PC-9 (cell line): ENCODE measurements around the gene NFE2L3. TPM values are rescaled to one million over a fixed set of nuclear protein-coding genes. Genes with fewer than 3 reads are reported as not detected.

ENCODE experiments used
- BruUV-seq: library from RNA; stranded (reverse); fragments of 400-500 nt; replicated peaks from 2 replicates; lab custom pipeline; 2021; lab: Mats Ljungman, UMichigan
- CTCF ChIA-PET: fragments of 300-600 bp; sonication (Branson Sonifier 250); formaldehyde crosslinking; loops from one replicate; lab custom pipeline; 2022; ENCODE audit warnings: antibody characterized with exemption; lab: Charles Lee
- POLR2A ChIA-PET: fragments of 300-600 bp; sonication (Branson Sonifier 250); formaldehyde crosslinking; loops from one replicate; lab custom pipeline; 2022; ENCODE audit warnings: antibody characterized with exemption; ENCODE audit not compliant: unreplicated experiment; lab: Charles Lee
- DNase-seq, 2 experiments: peaks; one replicate each; pipeline versions ENCODE4 v3.0.0 to v3.0.0-alpha.2; 2015 to 2022; ENCODE audit warnings: mixed read lengths in 1 of 2
- H2AFZ ChIP-seq: fragments of 200-600 bp; sonication (generic); 2 replicates; pipeline ENCODE4 v1.8.1; 2017; ENCODE audit warnings: antibody characterized with exemption
- H3F3A ChIP-seq: fragments of 200-600 bp; sonication (generic); 2 replicates; pipeline ENCODE4 v1.8.1; 2017; ENCODE audit warnings: antibody characterized with exemption, mild to moderate bottlenecking, low read depth; ENCODE audit not compliant: insufficient read depth
- H3K27ac ChIP-seq: fragments of 200-600 bp; sonication (generic); 2 replicates; pipeline ENCODE4 v1.6.1; 2016; ENCODE audit warnings: mixed run types
- H3K27me3 ChIP-seq: fragments of 200-600 bp; sonication (generic); 2 replicates; pipeline ENCODE4 v1.6.1; 2016; ENCODE audit warnings: low read depth, mixed run types; ENCODE audit not compliant: insufficient read depth
- H3K36me3 ChIP-seq: fragments of 200-600 bp; sonication (generic); 2 replicates; pipeline ENCODE4 v1.6.1; 2016; ENCODE audit warnings: low read depth, mixed run types
- H3K4me1 ChIP-seq: fragments of 200-600 bp; sonication (generic); replicated peaks from 2 replicates; pipeline ENCODE4 v1.6.1; 2016; ENCODE audit warnings: mixed run types; ENCODE audit not compliant: insufficient read depth
- H3K4me2 ChIP-seq: fragments of 200-600 bp; sonication (generic); 2 replicates; pipeline ENCODE4 v1.6.1; 2017; ENCODE audit warnings: mixed run types
- H3K4me3 ChIP-seq: fragments of 200-600 bp; sonication (generic); 2 replicates; pipeline ENCODE4 v1.6.1; 2016; ENCODE audit warnings: mixed run types
- H3K79me2 ChIP-seq: fragments of 200-600 bp; sonication (generic); 2 replicates; pipeline ENCODE4 v1.6.1; 2017; ENCODE audit warnings: low read depth, mixed run types
- H3K9me2 ChIP-seq: fragments of 200-600 bp; sonication (generic); 2 replicates; pipeline ENCODE4 v1.8.1; 2017; ENCODE audit warnings: mild to moderate bottlenecking; ENCODE audit not compliant: insufficient read depth
- H3K9me3 ChIP-seq: fragments of 200-600 bp; sonication (generic); 2 replicates; pipeline ENCODE4 v1.8.1; 2016; ENCODE audit warnings: low read depth; ENCODE audit not compliant: insufficient read depth
- H4K20me1 ChIP-seq: fragments of 200-600 bp; sonication (generic); 2 replicates; pipeline ENCODE4 v1.8.1; 2017; ENCODE audit not compliant: insufficient read depth
- EZH2 ChIP-seq: fragments of 200-600 bp; sonication (generic); IDR thresholded peaks from 2 replicates; pipeline ENCODE4 v1.8.0; 2017; ENCODE audit warnings: antibody characterized with exemption, low read depth
- intact Hi-C: fragments of 100-400 bp; cut with micrococcal nuclease; formaldehyde crosslinking; loops from one replicate; pipeline ENCODE4 v1.10.0; 2022; ENCODE audit not compliant: unreplicated experiment
- total RNA-seq: library from RNA; stranded (reverse); gene quantifications from 2 replicates; pipeline ENCODE4 v1.2.3, GENCODE V29; 2021
- TF ChIP-seq, protein P1 (sequence below): fragments of 200-600 bp; sonication (generic); conservative IDR thresholded peaks from 2 replicates; pipeline ENCODE4 v1.6.1; 2017; ENCODE audit warnings: mixed run types, antibody characterized with exemption, mild to moderate bottlenecking, moderate library complexity

The NFE2L3 gene
- total RNA-seq, 1 experiment from 2014 or later, result 49.1 TPM

GRCh38 chr7:26166684-26167266 is 14.8 kb downstream of the NFE2L3 start:
- Histone ChIP-seq H2AFZ (peak overlapping the region; percentile 20; the same call in 1 of the 2 replicates), H3F3A (peaks cover 53% of the 10 kb centered on the region), H3K79me2 (peaks cover 98% of the 10 kb centered on the region), H3K27ac (peak overlapping the region; percentile 86), H3K4me1 (peaks cover 63% of the 10 kb centered on the region), H3K4me3 (peak overlapping the region; percentile 33; the same call in 1 of the 2 replicates), H4K20me1 (no peaks in the 10 kb centered on the region; the same call in none of the 2 replicates), H3K36me3 (peaks cover 33% of the 10 kb centered on the region), H3K9me2 (no peaks in the 10 kb centered on the region), H3K27me3 (no peaks in the 10 kb centered on the region), H3K4me2 (peak overlapping the region; percentile 70), H3K9me3 (peaks cover 19% of the 10 kb centered on the region; the same call in 1 of the 2 replicates)
- BruUV-seq, result no TSS peak
- intact Hi-C loops, result loop anchor here (1.0 kb wide), 1 partner anchor 7 kb away; no protein-coding TSS in a partner anchor
- TF ChIP-seq EZH2, result no peak
- DNase-seq, result peak; percentile 58 to 94
- ChIA-PET CTCF (interaction anchor here (0.5 kb wide), 1 partner anchor 984 kb away, joined by 5 read pairs; no protein-coding TSS in a partner anchor), POLR2A (interaction anchor here (0.6 to 0.7 kb wide), 3 partner anchors 21 to 220 kb away, joined by 3 to 6 read pairs (median 5); no protein-coding TSS in a partner anchor)

DNA sequence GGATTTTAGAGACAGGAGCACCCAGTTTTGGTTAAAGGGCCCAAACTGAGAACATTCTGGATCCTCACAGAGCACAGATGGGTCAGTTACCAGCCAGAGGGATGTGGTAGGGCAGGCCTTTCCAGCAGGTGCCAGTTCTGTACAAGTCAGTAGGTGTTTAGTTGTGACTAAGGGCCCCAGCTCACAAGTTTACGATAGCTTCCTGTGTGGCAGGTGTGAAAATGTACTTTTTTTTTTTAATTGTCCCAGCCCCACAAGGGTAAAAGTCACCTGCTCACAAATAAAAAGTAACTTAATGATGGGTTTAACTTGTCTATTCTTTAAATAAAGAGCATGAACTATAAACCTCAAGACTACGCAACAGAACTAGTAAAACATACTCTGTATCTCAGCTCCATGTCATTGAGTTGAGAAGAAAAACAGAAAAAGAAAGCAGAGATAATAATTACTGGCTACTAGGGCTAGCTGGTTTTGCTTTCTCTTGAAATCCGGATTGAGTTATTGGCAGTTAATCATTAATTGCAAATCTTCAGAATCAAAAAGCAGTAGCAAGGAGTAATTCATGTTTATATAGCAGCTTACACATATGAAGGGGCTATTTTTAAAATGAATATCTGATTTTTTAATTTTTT is 15.4 kb downstream of the NFE2L3 start:
- TF ChIP-seq, protein P1, sequence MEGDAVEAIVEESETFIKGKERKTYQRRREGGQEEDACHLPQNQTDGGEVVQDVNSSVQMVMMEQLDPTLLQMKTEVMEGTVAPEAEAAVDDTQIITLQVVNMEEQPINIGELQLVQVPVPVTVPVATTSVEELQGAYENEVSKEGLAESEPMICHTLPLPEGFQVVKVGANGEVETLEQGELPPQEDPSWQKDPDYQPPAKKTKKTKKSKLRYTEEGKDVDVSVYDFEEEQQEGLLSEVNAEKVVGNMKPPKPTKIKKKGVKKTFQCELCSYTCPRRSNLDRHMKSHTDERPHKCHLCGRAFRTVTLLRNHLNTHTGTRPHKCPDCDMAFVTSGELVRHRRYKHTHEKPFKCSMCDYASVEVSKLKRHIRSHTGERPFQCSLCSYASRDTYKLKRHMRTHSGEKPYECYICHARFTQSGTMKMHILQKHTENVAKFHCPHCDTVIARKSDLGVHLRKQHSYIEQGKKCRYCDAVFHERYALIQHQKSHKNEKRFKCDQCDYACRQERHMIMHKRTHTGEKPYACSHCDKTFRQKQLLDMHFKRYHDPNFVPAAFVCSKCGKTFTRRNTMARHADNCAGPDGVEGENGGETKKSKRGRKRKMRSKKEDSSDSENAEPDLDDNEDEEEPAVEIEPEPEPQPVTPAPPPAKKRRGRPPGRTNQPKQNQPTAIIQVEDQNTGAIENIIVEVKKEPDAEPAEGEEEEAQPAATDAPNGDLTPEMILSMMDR, result no peak
- TF ChIP-seq EZH2, result no peak
- Histone ChIP-seq H3K4me1 (peaks cover 62% of the 10 kb centered on the region), H3K9me3 (peaks cover 19% of the 10 kb centered on the region; the same call in 1 of the 2 replicates), H3F3A (peaks cover 53% of the 10 kb centered on the region), H3K4me2 (peak overlapping the region; percentile 70), H3K27me3 (no peaks in the 10 kb centered on the region), H2AFZ (peak overlapping the region; percentile 20; the same call in 1 of the 2 replicates), H3K27ac (peak overlapping the region; percentile 86), H4K20me1 (no peaks in the 10 kb centered on the region; the same call in none of the 2 replicates), H3K4me3 (peak overlapping the region; percentile 33; the same call in 1 of the 2 replicates), H3K9me2 (no peaks in the 10 kb centered on the region), H3K36me3 (peaks cover 36% of the 10 kb centered on the region), H3K79me2 (peaks cover 98% of the 10 kb centered on the region)
- ChIA-PET POLR2A (interaction anchor here (0.6 to 0.7 kb wide), 2 partner anchors 41 to 221 kb away, joined by 3 to 5 read pairs; no protein-coding TSS in a partner anchor), CTCF (no interaction called here)
- intact Hi-C loops, result loop anchor here (1.0 kb wide), 1 partner anchor 8 kb away; no protein-coding TSS in a partner anchor
- no peak for DNase-seq
- BruUV-seq, result no TSS peak

DNA sequence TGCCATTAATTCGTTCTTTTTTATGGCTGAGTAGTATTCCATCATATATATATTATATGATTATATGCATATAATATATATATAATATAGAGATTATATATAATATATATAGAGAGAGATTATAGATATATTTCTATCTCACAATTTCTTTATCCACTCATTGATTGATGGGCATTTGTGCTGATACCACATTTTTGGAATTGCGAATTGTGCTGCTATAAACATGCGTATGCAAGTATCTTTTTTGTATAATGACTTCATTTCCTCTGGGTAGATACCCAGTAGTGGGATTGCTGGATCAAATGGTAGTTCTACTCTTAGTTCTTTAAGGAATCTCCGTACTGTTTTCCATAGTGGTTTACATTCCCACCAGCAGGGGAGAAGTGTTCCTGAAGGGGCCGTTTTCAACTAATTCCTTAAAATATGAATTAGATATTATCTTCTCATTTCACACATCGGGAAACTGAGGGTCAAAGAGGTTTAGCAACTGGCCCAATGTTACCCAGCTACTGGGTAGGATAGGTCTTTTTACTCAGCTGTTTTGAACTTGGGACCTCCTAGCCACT is 16.5 kb downstream of the NFE2L3 start:
- H3F3A ChIP-seq, result peaks cover 53% of the 10 kb centered on the region
- H3K4me1 ChIP-seq, result peaks cover 62% of the 10 kb centered on the region
- H3K4me3 ChIP-seq, result no peak overlapping the region
- no peak overlapping the region for H2AFZ ChIP-seq
- peaks cover 19% of the 10 kb centered on the region; the same call in 1 of the 2 replicates for H3K9me3 ChIP-seq
- DNase-seq, result no peak
- no peaks in the 10 kb centered on the region; the same call in none of the 2 replicates for H4K20me1 ChIP-seq
- CTCF ChIA-PET, result no interaction called here
- H3K36me3 ChIP-seq, result peaks cover 45% of the 10 kb centered on the region
- intact Hi-C loops, result no loop called here
- H3K27me3 ChIP-seq, result no peaks in the 10 kb centered on the region
- peak overlapping the region; percentile 86 for H3K27ac ChIP-seq
- peaks cover 98% of the 10 kb centered on the region for H3K79me2 ChIP-seq
- TF ChIP-seq, protein P1, result peak; percentile 18; the same call in 1 of the 2 replicates
- TF ChIP-seq EZH2, result no peak
- peak overlapping the region; percentile 70 for H3K4me2 ChIP-seq
- POLR2A ChIA-PET, result no interaction called here
- BruUV-seq, result no TSS peak
- H3K9me2 ChIP-seq, result no peaks in the 10 kb centered on the region
